Body of pancreas (tissue), 4 donors: Measurements from ENCODE around the gene GNB1. TPM values are rescaled to one million over a fixed set of nuclear protein-coding genes. Genes with fewer than 3 reads are reported as not detected.

Experiments used
- ATAC-seq: fragments of 150-250 bp; one replicate; pipeline ENCODE4 v1.9.1; 2016
- DNase-seq, 4 donors: peaks; one replicate each; pipeline ENCODE4 v3.0.0-alpha.2; 2019
- H3K27ac ChIP-seq, 4 donors: fragments of 200-600 bp; sonication (generic); 1 replicate in 3 of 4; 2 replicates in 1 of 4; pipeline versions ENCODE4 v1.5.1 to v1.6.1; 2016 to 2019; ENCODE audit warnings: mild to moderate bottlenecking in 1 of 4, mixed read lengths in 1 of 4, moderate library complexity in 1 of 4
- H3K27me3 ChIP-seq, 2 donors: fragments of 200-600 bp; sonication (generic); one replicate each; pipeline ENCODE4 v1.6.0; 2016; ENCODE audit warnings: mild to moderate bottlenecking in 1 of 2
- H3K36me3 ChIP-seq, 2 donors: fragments of 200-600 bp; sonication (generic); replicated peaks in 1 of 2; 2 replicates each; pipeline ENCODE4 v1.5.1; 2016; ENCODE audit warnings: low read depth in 2 of 2; ENCODE audit not compliant: insufficient read depth in 1 of 2
- H3K4me1 ChIP-seq: fragments of 200-600 bp; sonication (generic); one replicate; pipeline ENCODE4 v1.6.0; 2016
- H3K4me3 ChIP-seq, 2 donors: fragments of 200-600 bp; sonication (generic); 1 replicate in 1 of 2; 2 replicates in 1 of 2; pipeline ENCODE4 v1.5.1; 2016 to 2019
- H3K9me3 ChIP-seq, 3 donors: fragments of 200-600 bp; sonication (generic); 1 replicate in 2 of 3; 2 replicates in 1 of 3; pipeline ENCODE4 v1.5.1; 2016
- CTCF ChIP-seq, 7 experiments: fragments of 450-650 bp in 4 of 7; fragments of 200-600 bp in 3 of 7; sonication (generic) in 3 of 7; IDR thresholded peaks; one replicate each; pipeline ENCODE4 v1.5.1; 2016 to 2019; ENCODE audit warnings: antibody characterized with exemption in 7 of 7
- POLR2A ChIP-seq, 3 donors: fragments of 450-650 bp; IDR thresholded peaks; one replicate each; pipeline ENCODE4 v1.6.1; 2016; ENCODE audit warnings: antibody characterized with exemption in 3 of 3, mild to moderate bottlenecking in 2 of 3
- WGBS, 2 donors: methylation state at CpG; one replicate each; pipeline ENCODE4 v1.1.5; 2017; 5-methylcytosine and 5-hydroxymethylcytosine counted together
- intact Hi-C: fragments of 100-400 bp; cut with DNase I; formaldehyde crosslinking; loops from one replicate; pipeline ENCODE4 v1.15.1; 2023
- total RNA-seq, 2 donors: library from RNA; depleted of rRNA; stranded (reverse); fragments of >200 nt; gene quantifications; one replicate each; pipeline ENCODE4 v1.1.0, GENCODE V29; 2016

Gene GNB1
- total RNA-seq, 2 donors from 2014 or later, result 71.3 to 79.1 TPM

GRCh38 chr1:1903224-1903623, 12.3 kb upstream of the GNB1 start:
- Histone ChIP-seq H3K4me3 (no peak overlapping the region), H3K4me1 (peaks cover 23% of the 10 kb centered on the region), H3K27me3 (no peaks in the 10 kb centered on the region), H3K27ac (no peak overlapping the region), H3K36me3 (no peaks in the 10 kb centered on the region), H3K9me3 (no peaks in the 10 kb centered on the region)
- TF ChIP-seq CTCF (IDR thresholded peaks at IDR 0.05) (no peak), POLR2A (IDR thresholded peaks at IDR 0.05) (no peak)
- intact Hi-C loops, result no loop called here
- ATAC-seq (no peak), DNase-seq (no peak)
- WGBS, 2 donors, result 93% methylated on average over 12 of the region's 12 CpGs

GRCh38 chr1:1901641-1902294, 10.9 kb upstream of the GNB1 start:
- no peak overlapping the region for H3K27ac ChIP-seq
- H3K36me3 ChIP-seq, result no peaks in the 10 kb centered on the region
- no peaks in the 10 kb centered on the region for H3K27me3 ChIP-seq
- H3K4me1 ChIP-seq, result peaks cover 17% of the 10 kb centered on the region
- TF ChIP-seq CTCF (IDR thresholded peaks at IDR 0.05), result no peak
- no peak for TF ChIP-seq POLR2A (IDR thresholded peaks at IDR 0.05)
- no peak overlapping the region for H3K4me3 ChIP-seq
- no peak for DNase-seq
- ATAC-seq, result no peak
- intact Hi-C loops, result no loop called here
- H3K9me3 ChIP-seq, result no peaks in the 10 kb centered on the region
- 52 to 72% methylated on average over 5 to 13 of the region's 13 CpGs for WGBS, 2 donors

GRCh38 chr1:1900883-1901640, 10.2 kb upstream of the GNB1 start:
- WGBS, 2 donors, result 56 to 78% methylated on average over 7 to 13 of the region's 14 CpGs
- H3K4me1 ChIP-seq, result peaks cover 12% of the 10 kb centered on the region
- no peak overlapping the region for H3K4me3 ChIP-seq
- H3K36me3 ChIP-seq, result no peaks in the 10 kb centered on the region
- no peaks in the 10 kb centered on the region for H3K9me3 ChIP-seq
- ATAC-seq (no peak), DNase-seq (no peak)
- intact Hi-C loops, result no loop called here
- TF ChIP-seq POLR2A (IDR thresholded peaks at IDR 0.05) (no peak), CTCF (IDR thresholded peaks at IDR 0.05) (no peak)
- no peak overlapping the region for H3K27ac ChIP-seq
- no peaks in the 10 kb centered on the region for H3K27me3 ChIP-seq

- intact Hi-C loops, result no loop called here
- 76 to 89% methylated on average over 9 of the region's 9 CpGs for WGBS, 2 donors
- TF ChIP-seq CTCF (IDR thresholded peaks at IDR 0.05), result no peak
- no peak for TF ChIP-seq POLR2A (IDR thresholded peaks at IDR 0.05)
- no peak overlapping the region for H3K4me3 ChIP-seq
- ATAC-seq (no peak), DNase-seq (no peak)
- H3K27ac ChIP-seq, result no peak overlapping the region
- no peaks in the 10 kb centered on the region for H3K27me3 ChIP-seq
- H3K4me1 ChIP-seq, result peaks cover 12% of the 10 kb centered on the region
- no peaks in the 10 kb centered on the region for H3K36me3 ChIP-seq
- no peaks in the 10 kb centered on the region for H3K9me3 ChIP-seq
Measured at GRCh38 chr1:1899967-1900327, 9.1 kb upstream of the GNB1 start.
